ENCODE results near the gene DCDC1. TPM values are rescaled to one million over a fixed set of nuclear protein-coding genes. Genes with fewer than 3 reads are reported as not detected.

Gene DCDC1
- total RNA-seq, 2 donors from 2014 or later, result 2.9 to 3.2 TPM

DNA sequence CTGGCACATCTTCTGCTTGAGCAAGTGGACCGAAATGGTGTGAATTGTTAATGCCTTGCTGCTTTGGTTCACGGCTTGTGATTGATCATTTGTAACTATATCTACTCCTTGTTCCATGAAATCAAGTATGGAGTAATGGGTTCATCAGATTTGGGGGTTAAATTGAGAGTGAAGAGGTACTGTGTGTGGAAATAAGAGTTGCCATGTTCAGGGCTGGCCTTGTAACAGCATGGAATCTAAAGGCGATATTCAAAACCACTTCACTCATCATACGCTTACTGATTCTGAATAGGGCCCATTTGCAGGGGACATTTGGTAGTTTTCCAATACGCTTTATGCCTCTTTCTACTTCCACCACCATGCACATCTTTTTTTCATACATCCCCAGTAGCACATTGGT, 122.2 kb downstream of the DCDC1 start:
- Mint-ChIP-seq H3K4me3 (no peak overlapping the region), H3K4me1 (peaks cover 42% of the 10 kb centered on the region), H3K27ac (no peak overlapping the region), H3K27me3 (ENCODE audit: insufficient read depth) (no peaks in the 10 kb centered on the region), H3K9me3 (no peaks in the 10 kb centered on the region), H3K36me3 (ENCODE audit: low read depth) (no peaks in the 10 kb centered on the region)
- no peaks in the 10 kb centered on the region for H3K36me3 ChIP-seq (ENCODE audit: control insufficient read depth, insufficient read depth, low read length)
- no peaks in the 10 kb centered on the region for H3K4me1 ChIP-seq (ENCODE audit: control insufficient read depth, insufficient read depth, low read length)
- 99 to 100% methylated on average over 1 to 5 of the region's 5 CpGs for WGBS, 2 experiments (ENCODE audit: insufficient coverage in 1 of 2, insufficient read length in 1 of 2)
- H3K27me3 ChIP-seq (ENCODE audit: control insufficient read depth, insufficient read depth, low read length, poor library complexity, severe bottlenecking), result no peaks in the 10 kb centered on the region
- H3K9ac ChIP-seq (ENCODE audit: extremely low read depth, low read length, poor library complexity, severe bottlenecking), result no peak overlapping the region
- no peak for TF ChIP-seq CTCF (conservative IDR thresholded peaks at IDR 0.05)
- no peak for DNase-seq
- H3K27ac ChIP-seq (ENCODE audit: low read depth, low read length), result no peak overlapping the region
- H3K9me3 ChIP-seq (ENCODE audit: control insufficient read depth, low read length), result no peaks in the 10 kb centered on the region
- no peak overlapping the region for H3K4me3 ChIP-seq (ENCODE audit: low read length)

DNA sequence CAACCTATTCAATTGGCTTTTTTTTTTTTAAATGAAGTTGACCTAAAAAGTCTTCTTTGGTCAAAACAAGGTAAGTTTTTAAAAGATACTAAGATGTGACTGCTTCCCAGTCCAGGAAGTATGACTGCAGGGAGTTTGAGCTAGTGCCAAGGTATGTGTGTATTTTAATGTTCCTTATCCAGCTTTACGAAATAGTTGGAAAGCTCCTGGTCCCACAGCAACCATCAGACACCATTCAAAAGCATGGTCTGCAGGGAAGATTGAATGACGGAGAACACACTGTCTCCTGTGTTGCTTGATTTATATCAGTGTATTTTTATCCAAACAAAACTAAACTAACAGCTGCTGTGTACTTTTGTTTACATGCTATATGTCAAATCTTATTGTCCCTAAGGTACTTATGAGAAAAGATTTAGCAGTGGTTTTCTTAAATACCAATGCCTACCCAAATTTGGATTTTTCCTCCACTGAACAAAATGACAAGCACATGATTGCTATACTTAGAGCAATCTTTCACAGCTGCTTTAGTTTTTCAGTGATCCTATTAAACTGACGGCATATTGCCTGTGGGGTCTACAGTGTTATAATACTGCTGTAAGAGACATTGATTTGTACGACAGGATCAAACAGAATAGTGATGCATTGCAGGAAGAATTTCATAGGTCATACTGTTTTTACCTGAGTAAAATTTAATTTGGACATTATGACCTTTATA, 122.9 kb downstream of the DCDC1 start:
- H3K27ac ChIP-seq (ENCODE audit: low read depth, low read length), result no peak overlapping the region
- no peak overlapping the region for H3K9ac ChIP-seq (ENCODE audit: extremely low read depth, low read length, poor library complexity, severe bottlenecking)
- H3K36me3 ChIP-seq (ENCODE audit: control insufficient read depth, insufficient read depth, low read length), result no peaks in the 10 kb centered on the region
- H3K4me1 ChIP-seq (ENCODE audit: control insufficient read depth, insufficient read depth, low read length), result no peaks in the 10 kb centered on the region
- Mint-ChIP-seq H3K27me3 (ENCODE audit: insufficient read depth) (no peaks in the 10 kb centered on the region), H3K36me3 (ENCODE audit: low read depth) (no peaks in the 10 kb centered on the region), H3K9me3 (no peaks in the 10 kb centered on the region), H3K27ac (no peak overlapping the region), H3K4me1 (peaks cover 40% of the 10 kb centered on the region), H3K4me3 (no peak overlapping the region)
- DNase-seq, result no peak
- no peak for TF ChIP-seq CTCF (conservative IDR thresholded peaks at IDR 0.05)
- no peaks in the 10 kb centered on the region for H3K9me3 ChIP-seq (ENCODE audit: control insufficient read depth, low read length)
- WGBS, 2 experiments (ENCODE audit: insufficient coverage in 1 of 2, insufficient read length in 1 of 2), result 93 to 98% methylated on average over 2 to 4 of the region's 4 CpGs
- no peaks in the 10 kb centered on the region for H3K27me3 ChIP-seq (ENCODE audit: control insufficient read depth, insufficient read depth, low read length, poor library complexity, severe bottlenecking)
- H3K4me3 ChIP-seq (ENCODE audit: low read length), result no peak overlapping the region

DNA sequence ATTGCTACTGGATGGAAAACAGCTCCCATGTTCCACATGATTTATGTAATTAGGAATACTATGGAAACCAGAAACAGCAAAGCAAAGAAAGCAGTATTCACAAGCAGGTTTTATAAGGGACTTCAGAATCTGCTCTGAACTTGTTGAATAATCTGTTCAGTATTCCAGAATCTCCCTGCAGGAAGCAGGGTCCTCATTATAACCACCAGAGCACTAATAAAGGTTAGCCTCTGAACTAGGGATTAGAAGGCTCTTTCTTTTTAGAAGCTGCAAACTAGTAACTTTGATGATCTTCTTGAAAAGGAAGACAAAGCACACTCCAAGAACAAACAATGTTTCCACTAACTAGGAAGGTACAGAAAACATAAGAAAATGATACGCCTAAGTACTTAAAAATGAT, 125.8 kb downstream of the DCDC1 start:
- Mint-ChIP-seq H3K9me3 (no peaks in the 10 kb centered on the region), H3K36me3 (ENCODE audit: low read depth) (no peaks in the 10 kb centered on the region), H3K4me1 (peaks cover 28% of the 10 kb centered on the region), H3K27ac (no peak overlapping the region), H3K27me3 (ENCODE audit: insufficient read depth) (no peaks in the 10 kb centered on the region), H3K4me3 (no peak overlapping the region)
- TF ChIP-seq CTCF (conservative IDR thresholded peaks at IDR 0.05), result no peak
- WGBS, 2 experiments (ENCODE audit: insufficient coverage in 1 of 2, insufficient read length in 1 of 2), result 83% methylated on average over 1 of the region's 1 CpG; no CpG with 5 or more reads in 1 of the 2 experiments
- H3K9me3 ChIP-seq (ENCODE audit: control insufficient read depth, low read length), result no peaks in the 10 kb centered on the region
- no peak overlapping the region for H3K9ac ChIP-seq (ENCODE audit: extremely low read depth, low read length, poor library complexity, severe bottlenecking)
- H3K36me3 ChIP-seq (ENCODE audit: control insufficient read depth, insufficient read depth, low read length), result no peaks in the 10 kb centered on the region
- no peak overlapping the region for H3K27ac ChIP-seq (ENCODE audit: low read depth, low read length)
- DNase-seq, result no peak
- no peak overlapping the region for H3K4me3 ChIP-seq (ENCODE audit: low read length)
- no peaks in the 10 kb centered on the region for H3K4me1 ChIP-seq (ENCODE audit: control insufficient read depth, insufficient read depth, low read length)
- H3K27me3 ChIP-seq (ENCODE audit: control insufficient read depth, insufficient read depth, low read length, poor library complexity, severe bottlenecking), result no peaks in the 10 kb centered on the region

Measured in endodermal cell (in vitro differentiated cells).